HEK293T (cell line): Measurements from ENCODE around the gene DIAPH3.
"Not testable (repeated sequence)": the region's sequence is repeated elsewhere in the genome, so short reads cannot be mapped to it uniquely, and the experiment has no call there.

Source experiments
- CTCF ChIA-PET: fragments of 350-600 bp; formaldehyde crosslinking; extraction: SDS; loops from one replicate; lab custom pipeline; 2021; ENCODE audit warnings: antibody characterized with exemption, inconsistent platforms; lab: Yijun Ruan, JAX
- POLR2A ChIA-PET: fragments of 350-600 bp; formaldehyde crosslinking; extraction: SDS; loops from one replicate; lab custom pipeline; 2020; ENCODE audit warnings: antibody characterized with exemption, inconsistent platforms; lab: Yijun Ruan, JAX
- DNase-seq: peaks from one replicate; pipeline ENCODE4 v3.0.0; 2012; ENCODE audit warnings: mixed read lengths; ENCODE audit errors: extremely low spot score
- ARNT ChIP-seq: fragments of 450-650 bp; IDR thresholded peaks from 2 replicates; pipeline ENCODE4 v1.6.1; 2017; ENCODE audit warnings: mild to moderate bottlenecking
- BHLHE40 ChIP-seq: fragments of 450-650 bp; IDR thresholded peaks from 2 replicates; pipeline ENCODE4 v1.6.1; 2016; ENCODE audit warnings: mild to moderate bottlenecking, moderate library complexity, borderline replicate concordance
- CTBP1 ChIP-seq: fragments of 450-650 bp; IDR thresholded peaks from 2 replicates; pipeline ENCODE4 v1.6.1; 2016; ENCODE audit warnings: borderline replicate concordance
- ELF4 ChIP-seq: fragments of 450-650 bp; IDR thresholded peaks from 2 replicates; pipeline ENCODE4 v1.6.1; 2017; ENCODE audit warnings: antibody characterized with exemption
- FOXA1 ChIP-seq: fragments of 450-650 bp; IDR thresholded peaks from 2 replicates; pipeline ENCODE4 v1.6.1; 2016; ENCODE audit warnings: mild to moderate bottlenecking
- FOXK2 ChIP-seq: fragments of 450-650 bp; IDR thresholded peaks from 2 replicates; pipeline ENCODE4 v1.6.1; 2016; ENCODE audit warnings: mild to moderate bottlenecking
- FOXM1 ChIP-seq: fragments of 450-650 bp; IDR thresholded peaks from 2 replicates; pipeline ENCODE4 v1.6.1; 2017; ENCODE audit warnings: mild to moderate bottlenecking, borderline replicate concordance
- HDGF ChIP-seq: fragments of 450-650 bp; IDR thresholded peaks from 2 replicates; pipeline ENCODE4 v1.6.1; 2017; ENCODE audit warnings: antibody characterized with exemption, borderline replicate concordance
- L3MBTL2 ChIP-seq: fragments of 450-650 bp; conservative IDR thresholded peaks from 2 replicates; pipeline ENCODE4 v1.6.1; 2016; ENCODE audit warnings: mild to moderate bottlenecking
- LEF1 ChIP-seq: fragments of 450-650 bp; IDR thresholded peaks from 2 replicates; pipeline ENCODE4 v1.6.1; 2017; ENCODE audit warnings: mild to moderate bottlenecking, borderline replicate concordance
- NFRKB ChIP-seq: fragments of 450-650 bp; IDR thresholded peaks from 2 replicates; pipeline ENCODE4 v1.6.1; 2016; ENCODE audit warnings: mild to moderate bottlenecking, moderate library complexity
- PKNOX1 ChIP-seq: fragments of 450-650 bp; IDR thresholded peaks from 2 replicates; pipeline ENCODE4 v1.6.1; 2016
- SP1 ChIP-seq: fragments of 450-650 bp; IDR thresholded peaks from 2 replicates; pipeline ENCODE4 v1.6.1; 2017
- SUZ12 ChIP-seq: fragments of 450-650 bp; IDR thresholded peaks from 2 replicates; pipeline ENCODE4 v1.6.1; 2016; ENCODE audit warnings: mild to moderate bottlenecking
- TARDBP ChIP-seq: fragments of 450-650 bp; IDR thresholded peaks from 2 replicates; pipeline ENCODE4 v1.6.1; 2016
- ZNF384 ChIP-seq: fragments of 450-650 bp; IDR thresholded peaks from 2 replicates; pipeline ENCODE4 v1.6.1; 2016

DIAPH3 gene

GRCh38 chr13:60044321-60044720 is 119.4 kb downstream of the DIAPH3 start:
- no peak for DNase-seq
- ChIA-PET CTCF (no interaction called here), POLR2A (no interaction called here)
- TF ChIP-seq SUZ12 (no peak), LEF1 (no peak), PKNOX1 (no peak), FOXK2 (no peak), BHLHE40 (no peak), TARDBP (no peak), SP1 (no peak), ZNF384 (no peak), HDGF (no peak), L3MBTL2 (no peak), FOXM1 (no peak)

- TF ChIP-seq HDGF (no peak), NFRKB (no peak)
- no peak for DNase-seq
- CTCF ChIA-PET, result no interaction called here
These were observed 120.5 kb downstream of the DIAPH3 start for GRCh38 chr13:60043262-60043661.

GRCh38 chr13:60040668-60041067 is 123.1 kb downstream of the DIAPH3 start:
- POLR2A ChIA-PET, DNase-seq, CTCF ChIA-PET: not testable (repeated sequence)

More at GRCh38 chr13:60043262-60043661, 120.5 kb downstream of the DIAPH3 start:
- POLR2A ChIA-PET, result no interaction called here

GRCh38 chr13:60035874-60036273 is 127.9 kb downstream of the DIAPH3 start:
- TF ChIP-seq L3MBTL2 (no peak), HDGF (no peak), BHLHE40 (no peak), ELF4 (no peak), ARNT (no peak), FOXA1 (no peak), SP1 (no peak), FOXM1 (no peak), SUZ12 (no peak), TARDBP (no peak), LEF1 (no peak), CTBP1 (no peak), PKNOX1 (no peak), NFRKB (no peak), FOXK2 (no peak), ZNF384 (no peak)
- POLR2A ChIA-PET, result no interaction called here
- no peak for DNase-seq
- CTCF ChIA-PET, result no interaction called here

- CTCF ChIA-PET, result no interaction called here
- POLR2A ChIA-PET, result no interaction called here
- no peak for TF ChIP-seq TARDBP
- no peak for TF ChIP-seq FOXK2
- TF ChIP-seq FOXM1, result no peak
- no peak for TF ChIP-seq ARNT
- no peak for DNase-seq
These were observed 130.9 kb downstream of the DIAPH3 start for GRCh38 chr13:60032851-60033250.

GRCh38 chr13:60028021-60028420 is 135.7 kb downstream of the DIAPH3 start:
- no peak for DNase-seq
- ChIA-PET CTCF (no interaction called here), POLR2A (no interaction called here)
- no peak for TF ChIP-seq NFRKB
- no peak for TF ChIP-seq SUZ12
- TF ChIP-seq SP1, result no peak
- no peak for TF ChIP-seq ARNT
- TF ChIP-seq LEF1, result no peak
- no peak for TF ChIP-seq FOXA1
- no peak for TF ChIP-seq L3MBTL2
- no peak for TF ChIP-seq PKNOX1
- TF ChIP-seq ZNF384, result no peak
- no peak for TF ChIP-seq FOXM1
- no peak for TF ChIP-seq BHLHE40
- TF ChIP-seq CTBP1, result no peak
- TF ChIP-seq TARDBP, result no peak
- TF ChIP-seq HDGF, result no peak

- POLR2A ChIA-PET, result no interaction called here
- TF ChIP-seq PKNOX1 (no peak), L3MBTL2 (no peak), SUZ12 (no peak), HDGF (no peak), BHLHE40 (no peak), FOXK2 (no peak), SP1 (no peak)
- DNase-seq, result no peak
- CTCF ChIA-PET, result no interaction called here
These were observed 137.4 kb downstream of the DIAPH3 start for GRCh38 chr13:60026286-60026685.
